ENCODE data around the gene CANT1. TPM values are rescaled to one million over a fixed set of nuclear protein-coding genes. Genes with fewer than 3 reads are reported as not detected.

CANT1 gene
- total and polyA plus RNA-seq, 2 donors (not counting 1 experiment from before 2014, with no cell fraction given): 39.9 to 46.6 TPM

DNA sequence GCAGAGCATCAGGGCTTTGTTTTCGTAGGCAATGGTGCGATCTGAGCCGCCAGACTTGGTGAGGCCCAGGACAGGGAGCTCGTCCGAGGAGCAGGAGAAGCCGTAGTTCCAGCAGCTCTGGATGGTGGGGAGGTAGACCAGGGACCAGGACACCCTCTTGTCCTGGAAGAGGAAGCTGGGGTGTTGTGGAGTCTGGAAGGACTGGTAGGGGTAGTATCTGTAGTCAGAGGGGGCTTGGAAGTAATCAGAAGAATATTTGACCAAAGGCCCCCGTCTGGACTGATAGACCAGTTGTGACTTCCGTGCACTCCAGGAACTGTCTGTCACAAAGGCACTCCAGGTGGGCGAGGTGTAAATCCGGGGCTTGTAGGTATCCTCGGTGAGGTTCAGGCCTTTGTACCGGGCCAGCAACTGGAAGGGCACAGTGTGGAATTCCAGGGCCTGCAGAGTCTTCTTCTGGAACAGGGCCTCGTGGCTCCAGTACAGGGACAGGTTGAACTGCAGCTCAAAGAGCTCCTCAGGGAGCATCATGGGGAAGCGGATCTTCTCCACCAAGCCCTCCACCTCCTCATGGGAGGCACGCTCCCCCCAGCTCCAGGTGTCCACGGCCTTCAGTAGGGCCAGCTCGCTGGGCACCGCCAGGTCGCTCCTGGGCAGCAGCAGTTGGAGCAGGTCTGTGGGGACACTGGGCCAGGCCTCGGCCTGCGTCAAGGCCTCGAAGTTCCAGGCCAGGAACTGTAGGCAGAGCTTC, 37.6 kb downstream of the CANT1 start:
- Histone ChIP-seq H3K36me3 (ENCODE audit: control insufficient read depth, insufficient read depth, low read length) (peaks cover 11% of the 10 kb centered on the region), H3K4me1 (ENCODE audit: control insufficient read depth, extremely low read depth, insufficient read depth, low read length) (peaks cover 17% of the 10 kb centered on the region), H3K9me3 (ENCODE audit: control insufficient read depth, insufficient read depth, low read depth, low read length) (no peaks in the 10 kb centered on the region), H3K27ac (ENCODE audit: insufficient read depth, low read length) (no peak overlapping the region), H3K27me3 (ENCODE audit: control insufficient read depth, insufficient read depth, low read length) (no peaks in the 10 kb centered on the region), H3K4me2 (ENCODE audit: extremely low read depth, insufficient read depth, low read length) (no peak overlapping the region), H3K9ac (ENCODE audit: insufficient read depth, low read length) (no peak overlapping the region), H2AFZ (ENCODE audit: low read length) (no peak overlapping the region), H3K4me3 (replicated peaks in 1 of 4; ENCODE audit: control extremely low read depth in 1 of 4, insufficient read depth in 1 of 4, low read depth in 3 of 4, low read length in 4 of 4) (no peak overlapping the region), H3K79me2 (ENCODE audit: control insufficient read depth, insufficient read depth, low read length) (peaks cover 3% of the 10 kb centered on the region), H4K20me1 (ENCODE audit: control insufficient read depth, extremely low read depth, insufficient read depth, low read length) (no peaks in the 10 kb centered on the region)
- TF ChIP-seq, protein P1, sequence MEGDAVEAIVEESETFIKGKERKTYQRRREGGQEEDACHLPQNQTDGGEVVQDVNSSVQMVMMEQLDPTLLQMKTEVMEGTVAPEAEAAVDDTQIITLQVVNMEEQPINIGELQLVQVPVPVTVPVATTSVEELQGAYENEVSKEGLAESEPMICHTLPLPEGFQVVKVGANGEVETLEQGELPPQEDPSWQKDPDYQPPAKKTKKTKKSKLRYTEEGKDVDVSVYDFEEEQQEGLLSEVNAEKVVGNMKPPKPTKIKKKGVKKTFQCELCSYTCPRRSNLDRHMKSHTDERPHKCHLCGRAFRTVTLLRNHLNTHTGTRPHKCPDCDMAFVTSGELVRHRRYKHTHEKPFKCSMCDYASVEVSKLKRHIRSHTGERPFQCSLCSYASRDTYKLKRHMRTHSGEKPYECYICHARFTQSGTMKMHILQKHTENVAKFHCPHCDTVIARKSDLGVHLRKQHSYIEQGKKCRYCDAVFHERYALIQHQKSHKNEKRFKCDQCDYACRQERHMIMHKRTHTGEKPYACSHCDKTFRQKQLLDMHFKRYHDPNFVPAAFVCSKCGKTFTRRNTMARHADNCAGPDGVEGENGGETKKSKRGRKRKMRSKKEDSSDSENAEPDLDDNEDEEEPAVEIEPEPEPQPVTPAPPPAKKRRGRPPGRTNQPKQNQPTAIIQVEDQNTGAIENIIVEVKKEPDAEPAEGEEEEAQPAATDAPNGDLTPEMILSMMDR (conservative IDR thresholded peaks at IDR 0.05 in 1 of 2, IDR thresholded peaks at IDR 0.05 in 1 of 2; ENCODE audit: low read depth in 1 of 2, low read length in 2 of 2): no peak
- no peak for TF ChIP-seq EZH2 (IDR thresholded peaks at IDR 0.05; ENCODE audit: low read length, missing control alignments)
- DNase-seq (ENCODE audit: low read depth in 2 of 2): no peak

- Histone ChIP-seq H3K27ac (ENCODE audit: insufficient read depth, low read length) (no peak overlapping the region), H2AFZ (ENCODE audit: low read length) (no peak overlapping the region), H3K9ac (ENCODE audit: insufficient read depth, low read length) (no peak overlapping the region)
Measured at GRCh38 chr17:78970834-78971755, 38.5 kb downstream of the CANT1 start.

More at GRCh38 chr17:78970834-78971755, 38.5 kb downstream of the CANT1 start:
- TF ChIP-seq, protein P1 (conservative IDR thresholded peaks at IDR 0.05 in 1 of 2, IDR thresholded peaks at IDR 0.05 in 1 of 2; ENCODE audit: low read depth in 1 of 2, low read length in 2 of 2): peak; percentile 84 to 86
- no peak for TF ChIP-seq EZH2 (IDR thresholded peaks at IDR 0.05; ENCODE audit: low read length, missing control alignments)
- no peaks in the 10 kb centered on the region for H4K20me1 ChIP-seq (ENCODE audit: control insufficient read depth, extremely low read depth, insufficient read depth, low read length)
- H3K4me1 ChIP-seq (ENCODE audit: control insufficient read depth, extremely low read depth, insufficient read depth, low read length): peaks cover 17% of the 10 kb centered on the region
- peak; percentile 54 to 75 for DNase-seq (ENCODE audit: low read depth in 2 of 2)
- no peak overlapping the region for H3K4me3 ChIP-seq (replicated peaks in 1 of 4; ENCODE audit: control extremely low read depth in 1 of 4, insufficient read depth in 1 of 4, low read depth in 3 of 4, low read length in 4 of 4)
- H3K79me2 ChIP-seq (ENCODE audit: control insufficient read depth, insufficient read depth, low read length): peaks cover 3% of the 10 kb centered on the region
- H3K4me2 ChIP-seq (ENCODE audit: extremely low read depth, insufficient read depth, low read length): peak overlapping the region; percentile 25
- peaks cover 10% of the 10 kb centered on the region for H3K36me3 ChIP-seq (ENCODE audit: control insufficient read depth, insufficient read depth, low read length)
- no peaks in the 10 kb centered on the region for H3K27me3 ChIP-seq (ENCODE audit: control insufficient read depth, insufficient read depth, low read length)
- H3K9me3 ChIP-seq (ENCODE audit: control insufficient read depth, insufficient read depth, low read depth, low read length): no peaks in the 10 kb centered on the region
